Measurements from ENCODE around the gene RIIAD1.
"Not testable (repeated sequence)": the region's sequence is repeated elsewhere in the genome, so short reads cannot be mapped to it uniquely, and the experiment has no call there.

RIIAD1 gene

GRCh38 chr1:151720125-151720524 lies 1.2 kb upstream of the RIIAD1 start:
- Histone ChIP-seq H3K9me3 (ENCODE audit: control insufficient read depth in 2 of 2, low read length in 2 of 2) (no peaks in the 10 kb centered on the region), H3K4me3 (ENCODE audit: low read length in 2 of 2) (peak overlapping the region; percentile 61 to 73), H3K4me1 (ENCODE audit: control insufficient read depth, insufficient read depth, low read length) (peaks cover 38% of the 10 kb centered on the region), H3K9ac (ENCODE audit: low read length in 2 of 2) (peak overlapping the region; percentile 57 to 71), H3K27me3 (ENCODE audit: control insufficient read depth in 1 of 2, insufficient read depth in 2 of 2, low read length in 2 of 2) (peaks cover 9 to 10% of the 10 kb centered on the region in 2 donors), H3K36me3 (ENCODE audit: control insufficient read depth in 2 of 2, insufficient read depth in 2 of 2, low read length in 2 of 2) (no peaks in the 10 kb centered on the region), H3K27ac (ENCODE audit: low read length) (peak overlapping the region; percentile 84)

- Histone ChIP-seq H3K27me3 (ENCODE audit: control insufficient read depth in 1 of 2, insufficient read depth in 2 of 2, low read length in 2 of 2) (peaks cover 9 to 10% of the 10 kb centered on the region in 2 donors), H3K4me1 (ENCODE audit: control insufficient read depth, insufficient read depth, low read length) (peaks cover 38% of the 10 kb centered on the region), H3K9me3 (ENCODE audit: control insufficient read depth in 2 of 2, low read length in 2 of 2) (no peaks in the 10 kb centered on the region), H3K9ac (ENCODE audit: low read length in 2 of 2) (peak overlapping the region; percentile 57 to 71), H3K27ac (ENCODE audit: low read length) (peak overlapping the region; percentile 84), H3K4me3 (ENCODE audit: low read length in 2 of 2) (peak overlapping the region; percentile 61 to 73), H3K36me3 (ENCODE audit: control insufficient read depth in 2 of 2, insufficient read depth in 2 of 2, low read length in 2 of 2) (no peaks in the 10 kb centered on the region)
Measured at GRCh38 chr1:151720554-151720953, 768 bp upstream of the RIIAD1 start.

GRCh38 chr1:151721788-151722510 lies 627 bp downstream of the RIIAD1 start:
- Histone ChIP-seq H3K4me3 (ENCODE audit: low read length in 2 of 2) (peak overlapping the region; percentile 65 to 70), H3K9me3 (ENCODE audit: control insufficient read depth in 2 of 2, low read length in 2 of 2) (no peaks in the 10 kb centered on the region), H3K4me1 (ENCODE audit: control insufficient read depth, insufficient read depth, low read length) (peaks cover 37% of the 10 kb centered on the region), H3K27ac (ENCODE audit: low read length) (no peak overlapping the region), H3K27me3 (ENCODE audit: control insufficient read depth in 1 of 2, insufficient read depth in 2 of 2, low read length in 2 of 2) (peaks cover 1 to 4% of the 10 kb centered on the region in 2 donors), H3K36me3 (ENCODE audit: control insufficient read depth in 2 of 2, insufficient read depth in 2 of 2, low read length in 2 of 2) (no peaks in the 10 kb centered on the region), H3K9ac (ENCODE audit: low read length in 2 of 2) (peak overlapping the region; percentile 34 to 60)

- Histone ChIP-seq H3K27me3 (ENCODE audit: control insufficient read depth in 1 of 2, insufficient read depth in 2 of 2, low read length in 2 of 2) (no peaks in the 10 kb centered on the region), H3K36me3 (ENCODE audit: control insufficient read depth in 2 of 2, insufficient read depth in 2 of 2, low read length in 2 of 2) (no peaks in the 10 kb centered on the region), H3K4me1 (ENCODE audit: control insufficient read depth, insufficient read depth, low read length) (peaks cover 34% of the 10 kb centered on the region)
Measured at GRCh38 chr1:151723726-151724370, 2.5 kb downstream of the RIIAD1 start.

GRCh38 chr1:151728151-151729054 lies 7.1 kb downstream of the RIIAD1 start:
- Histone ChIP-seq H3K9ac (ENCODE audit: low read length in 2 of 2) (peak overlapping the region; percentile 79 to 85), H3K27ac (ENCODE audit: low read length) (peak overlapping the region; percentile 96), H3K27me3 (ENCODE audit: control insufficient read depth in 1 of 2, insufficient read depth in 2 of 2, low read length in 2 of 2) (no peaks in the 10 kb centered on the region), H3K4me1 (ENCODE audit: control insufficient read depth, insufficient read depth, low read length) (peaks cover 13% of the 10 kb centered on the region), H3K4me3 (ENCODE audit: low read length in 2 of 2) (peak overlapping the region; percentile 21 to 64), H3K36me3 (ENCODE audit: control insufficient read depth in 2 of 2, insufficient read depth in 2 of 2, low read length in 2 of 2) (no peaks in the 10 kb centered on the region), H3K9me3 (ENCODE audit: control insufficient read depth in 2 of 2, low read length in 2 of 2) (no peaks in the 10 kb centered on the region)

More at GRCh38 chr1:151723726-151724370, 2.5 kb downstream of the RIIAD1 start:
- H3K27ac ChIP-seq (ENCODE audit: low read length): no peak overlapping the region
- no peaks in the 10 kb centered on the region for H3K9me3 ChIP-seq (ENCODE audit: control insufficient read depth in 2 of 2, low read length in 2 of 2)
- H3K9ac ChIP-seq (ENCODE audit: low read length in 2 of 2): no peak overlapping the region
- H3K4me3 ChIP-seq (ENCODE audit: low read length in 2 of 2): no peak overlapping the region

- Histone ChIP-seq H3K36me3 (ENCODE audit: control insufficient read depth in 2 of 2, insufficient read depth in 2 of 2, low read length in 2 of 2) (no peaks in the 10 kb centered on the region), H3K4me1 (ENCODE audit: control insufficient read depth, insufficient read depth, low read length) (peaks cover 13% of the 10 kb centered on the region), H3K27ac (ENCODE audit: low read length) (peak overlapping the region; percentile 96), H3K9me3 (ENCODE audit: control insufficient read depth in 2 of 2, low read length in 2 of 2) (no peaks in the 10 kb centered on the region), H3K4me3 (ENCODE audit: low read length in 2 of 2) (no peak overlapping the region), H3K27me3 (ENCODE audit: control insufficient read depth in 1 of 2, insufficient read depth in 2 of 2, low read length in 2 of 2) (no peaks in the 10 kb centered on the region), H3K9ac (ENCODE audit: low read length in 2 of 2) (no peak overlapping the region)
Measured at GRCh38 chr1:151729157-151729965, 8.0 kb downstream of the RIIAD1 start.

GRCh38 chr1:151729966-151730291 lies 8.6 kb downstream of the RIIAD1 start:
- no peaks in the 10 kb centered on the region for H3K36me3 ChIP-seq (ENCODE audit: control insufficient read depth in 2 of 2, insufficient read depth in 2 of 2, low read length in 2 of 2)
- H3K4me1 ChIP-seq (ENCODE audit: control insufficient read depth, insufficient read depth, low read length): peaks cover 15% of the 10 kb centered on the region
- no peak overlapping the region for H3K4me3 ChIP-seq (ENCODE audit: low read length in 2 of 2)
- H3K27ac ChIP-seq (ENCODE audit: low read length): no peak overlapping the region
- H3K9me3 ChIP-seq (ENCODE audit: control insufficient read depth in 2 of 2, low read length in 2 of 2): no peaks in the 10 kb centered on the region
- H3K9ac ChIP-seq (ENCODE audit: low read length in 2 of 2): no peak overlapping the region
- no peaks in the 10 kb centered on the region for H3K27me3 ChIP-seq (ENCODE audit: control insufficient read depth in 1 of 2, insufficient read depth in 2 of 2, low read length in 2 of 2)

GRCh38 chr1:151733126-151733525 lies 11.8 kb downstream of the RIIAD1 start:
- no peaks in the 10 kb centered on the region for H3K9me3 ChIP-seq (ENCODE audit: control insufficient read depth in 2 of 2, low read length in 2 of 2)
- no peak overlapping the region for H3K4me3 ChIP-seq (ENCODE audit: low read length in 2 of 2)
- H3K36me3 ChIP-seq (ENCODE audit: control insufficient read depth in 2 of 2, insufficient read depth in 2 of 2, low read length in 2 of 2): no peaks in the 10 kb centered on the region
- no peak overlapping the region for H3K27ac ChIP-seq (ENCODE audit: low read length)
- H3K4me1 ChIP-seq (ENCODE audit: control insufficient read depth, insufficient read depth, low read length): peaks cover 9% of the 10 kb centered on the region
- H3K27me3 ChIP-seq (ENCODE audit: control insufficient read depth in 1 of 2, insufficient read depth in 2 of 2, low read length in 2 of 2): no peaks in the 10 kb centered on the region
- H3K9ac ChIP-seq (ENCODE audit: low read length in 2 of 2): no peak overlapping the region

GRCh38 chr1:151733995-151734394 lies 12.7 kb downstream of the RIIAD1 start:
- not testable (repeated sequence) for H3K9ac ChIP-seq (ENCODE audit: low read length in 2 of 2); H3K27me3 ChIP-seq (ENCODE audit: control insufficient read depth in 1 of 2, insufficient read depth in 2 of 2, low read length in 2 of 2); H3K27ac ChIP-seq (ENCODE audit: low read length); H3K9me3 ChIP-seq (ENCODE audit: control insufficient read depth in 2 of 2, low read length in 2 of 2); H3K36me3 ChIP-seq (ENCODE audit: control insufficient read depth in 2 of 2, insufficient read depth in 2 of 2, low read length in 2 of 2); H3K4me3 ChIP-seq (ENCODE audit: low read length in 2 of 2); H3K4me1 ChIP-seq (ENCODE audit: control insufficient read depth, insufficient read depth, low read length)

- H3K4me1 ChIP-seq (ENCODE audit: control insufficient read depth, insufficient read depth, low read length): peaks cover 5% of the 10 kb centered on the region
- no peak overlapping the region for H3K27ac ChIP-seq (ENCODE audit: low read length)
- H3K9me3 ChIP-seq (ENCODE audit: control insufficient read depth in 2 of 2, low read length in 2 of 2): no peaks in the 10 kb centered on the region
- no peak overlapping the region for H3K4me3 ChIP-seq (ENCODE audit: low read length in 2 of 2)
- no peak overlapping the region for H3K9ac ChIP-seq (ENCODE audit: low read length in 2 of 2)
- no peaks in the 10 kb centered on the region for H3K36me3 ChIP-seq (ENCODE audit: control insufficient read depth in 2 of 2, insufficient read depth in 2 of 2, low read length in 2 of 2)
- H3K27me3 ChIP-seq (ENCODE audit: control insufficient read depth in 1 of 2, insufficient read depth in 2 of 2, low read length in 2 of 2): no peaks in the 10 kb centered on the region
Measured at GRCh38 chr1:151737026-151737425, 15.7 kb downstream of the RIIAD1 start.

Data from stomach smooth muscle (tissue), 2 donors.